Measurements from ENCODE around the gene SPTBN4. TPM values are rescaled to one million over a fixed set of nuclear protein-coding genes. Genes with fewer than 3 reads are reported as not detected.
A peak's percentile ranks its signal among the peaks of the same experiment; 100 is the strongest.

Gene SPTBN4
- total RNA-seq, 4 donors from 2014 or later = 0.30 to 1.2 (median 0.71) TPM

- Histone ChIP-seq H3K4me1 (peaks cover 25% of the 10 kb centered on the region), H3K27ac (peak overlapping the region; percentile 95), H3K9me3 (no peaks in the 10 kb centered on the region), H3K36me3 (no peaks in the 10 kb centered on the region), H3K4me3 (peak overlapping the region; percentile 53), H3K27me3 (no peaks in the 10 kb centered on the region)
- DNase-seq (ENCODE audit: low spot score in 2 of 2) = peak; percentile 92 to 95
- 3% methylated on average over 28 of the region's 50 CpGs for WGBS
- peak in 1 of 2 donors; percentile 15 for TF ChIP-seq POLR2A (IDR thresholded peaks at IDR 0.05)
- peak in 1 of 3 donors; percentile 30 for TF ChIP-seq POLR2AphosphoS5 (IDR thresholded peaks at IDR 0.05)
- no peak for TF ChIP-seq EP300 (IDR thresholded peaks at IDR 0.05)
- no peak for TF ChIP-seq CTCF (IDR thresholded peaks at IDR 0.05)
Measured at GRCh38 chr19:40433391-40434216, 33.2 kb upstream of the SPTBN4 start.

DNA sequence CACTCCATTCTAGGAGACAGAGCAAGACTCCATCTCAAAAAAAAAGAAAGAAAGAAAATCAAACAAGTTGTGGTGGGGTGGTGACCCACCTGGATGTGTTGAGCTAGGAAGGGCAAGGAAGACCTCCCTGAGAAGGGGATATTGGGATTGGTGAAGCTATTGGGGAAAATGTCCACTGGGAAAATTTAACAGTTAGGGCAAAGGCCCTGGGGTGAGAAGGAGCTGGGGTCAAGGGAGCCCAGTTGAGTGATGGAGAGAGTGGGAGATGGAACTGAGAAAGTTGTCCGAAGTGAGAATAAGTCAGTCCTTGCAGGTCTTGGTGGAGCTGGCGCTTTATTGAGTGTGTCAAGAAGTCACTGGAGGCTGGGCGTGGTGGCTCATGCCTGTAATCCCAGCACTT lies 28.5 kb upstream of the SPTBN4 start:
- no peak overlapping the region for H3K27ac ChIP-seq
- H3K4me1 ChIP-seq = peaks cover 27% of the 10 kb centered on the region
- H3K27me3 ChIP-seq = no peaks in the 10 kb centered on the region
- no peak overlapping the region for H3K4me3 ChIP-seq
- TF ChIP-seq POLR2A (IDR thresholded peaks at IDR 0.05) = no peak
- TF ChIP-seq POLR2AphosphoS5 (IDR thresholded peaks at IDR 0.05) = no peak
- TF ChIP-seq CTCF (IDR thresholded peaks at IDR 0.05) = no peak
- TF ChIP-seq EP300 (IDR thresholded peaks at IDR 0.05) = no peak
- no peaks in the 10 kb centered on the region for H3K9me3 ChIP-seq
- H3K36me3 ChIP-seq = peaks cover 21% of the 10 kb centered on the region
- 90% methylated on average over 3 of the region's 3 CpGs for WGBS
- no peak for DNase-seq (ENCODE audit: low spot score in 2 of 2)

- H3K27ac ChIP-seq = no peak overlapping the region
- no peaks in the 10 kb centered on the region for H3K27me3 ChIP-seq
- 77% methylated on average over 11 of the region's 11 CpGs for WGBS
- H3K4me1 ChIP-seq = peaks cover 28% of the 10 kb centered on the region
- no peak for DNase-seq (ENCODE audit: low spot score in 2 of 2)
- no peaks in the 10 kb centered on the region for H3K9me3 ChIP-seq
- no peak overlapping the region for H3K4me3 ChIP-seq
- TF ChIP-seq EP300 (IDR thresholded peaks at IDR 0.05) (no peak), CTCF (IDR thresholded peaks at IDR 0.05) (no peak), POLR2AphosphoS5 (IDR thresholded peaks at IDR 0.05) (no peak), POLR2A (IDR thresholded peaks at IDR 0.05) (no peak)
- H3K36me3 ChIP-seq = peaks cover 21% of the 10 kb centered on the region
Measured at GRCh38 chr19:40441719-40442253, 25.0 kb upstream of the SPTBN4 start.

- WGBS = 13% methylated on average over 17 of the region's 22 CpGs
Measured at GRCh38 chr19:40442328-40443130, 24.3 kb upstream of the SPTBN4 start.

More at GRCh38 chr19:40442328-40443130, 24.3 kb upstream of the SPTBN4 start:
- DNase-seq (ENCODE audit: low spot score in 2 of 2) = no peak
- Histone ChIP-seq H3K27ac (peak overlapping the region; percentile 97), H3K4me3 (peak overlapping the region; percentile 94), H3K27me3 (no peaks in the 10 kb centered on the region), H3K9me3 (no peaks in the 10 kb centered on the region), H3K4me1 (peaks cover 28% of the 10 kb centered on the region), H3K36me3 (peaks cover 26% of the 10 kb centered on the region)
- no peak for TF ChIP-seq POLR2AphosphoS5 (IDR thresholded peaks at IDR 0.05)
- TF ChIP-seq POLR2A (IDR thresholded peaks at IDR 0.05) = no peak
- TF ChIP-seq EP300 (IDR thresholded peaks at IDR 0.05) = no peak
- no peak for TF ChIP-seq CTCF (IDR thresholded peaks at IDR 0.05)
